Astrocyte (in vitro differentiated cells and primary cell): ENCODE results near the gene CACNB4. TPM values are rescaled to one million over a fixed set of nuclear protein-coding genes. Genes with fewer than 3 reads are reported as not detected.

Experiments
- DNase-seq: peaks from one replicate; pipeline ENCODE4 v3.0.0-alpha.2; 2010; ENCODE audit warnings: low read depth
- FAIRE-seq: peaks from 2 replicates; lab custom pipeline; 2011; peaks lifted over from hg19 to GRCh38; lab: Jason Lieb, UNC
- H2AFZ ChIP-seq: 2 replicates; pipeline ENCODE4 v1.6.0; 2012; ENCODE audit warnings: low read depth, low read length, inconsistent platforms
- H3K27ac ChIP-seq: 2 replicates; pipeline ENCODE4 v1.5.1; 2011; ENCODE audit warnings: low read depth, low read length, inconsistent platforms
- H3K27me3 ChIP-seq: 2 replicates; pipeline ENCODE4 v1.6.0; 2011; ENCODE audit warnings: low read length, inconsistent platforms; ENCODE audit not compliant: insufficient read depth
- H3K36me3 ChIP-seq: 2 replicates; pipeline ENCODE4 v1.5.1; 2011; ENCODE audit warnings: low read length, inconsistent platforms; ENCODE audit not compliant: insufficient read depth
- H3K4me1 ChIP-seq: 2 replicates; pipeline ENCODE4 v1.5.1; 2011; ENCODE audit warnings: low read length, inconsistent platforms; ENCODE audit not compliant: insufficient read depth
- H3K4me2 ChIP-seq: 2 replicates; pipeline ENCODE4 v1.6.0; 2012; ENCODE audit warnings: low read length, inconsistent platforms
- H3K4me3 ChIP-seq: 2 replicates; pipeline ENCODE4 v1.5.1; 2011; ENCODE audit warnings: low read depth, mild to moderate bottlenecking, low read length, inconsistent platforms; ENCODE audit not compliant: insufficient read depth
- H3K79me2 ChIP-seq: 2 replicates; pipeline ENCODE4 v1.6.0; 2012; ENCODE audit warnings: mild to moderate bottlenecking, low read length, inconsistent platforms; ENCODE audit not compliant: insufficient read depth
- H3K9ac ChIP-seq: 2 replicates; pipeline ENCODE4 v1.6.0; 2012; ENCODE audit warnings: mild to moderate bottlenecking, low read length, inconsistent platforms
- H3K9me3 ChIP-seq: 2 replicates; pipeline ENCODE4 v1.5.1; 2012; ENCODE audit warnings: low read depth, mild to moderate bottlenecking, low read length, inconsistent platforms; ENCODE audit not compliant: insufficient read depth
- H4K20me1 ChIP-seq: 2 replicates; pipeline ENCODE4 v1.6.0; 2012; ENCODE audit warnings: low read length, inconsistent platforms; ENCODE audit not compliant: insufficient read depth
- H3K27ac Mint-ChIP-seq: one replicate; pipeline ENCODE4 v1.8.0; 2021; ENCODE audit warnings: mild to moderate bottlenecking, mixed read lengths; ENCODE audit not compliant: unreplicated experiment
- H3K27me3 Mint-ChIP-seq: one replicate; pipeline ENCODE4 v1.8.0; 2021; ENCODE audit warnings: low read depth, mixed read lengths; ENCODE audit not compliant: unreplicated experiment
- H3K36me3 Mint-ChIP-seq: one replicate; pipeline ENCODE4 v1.8.0; 2021; ENCODE audit warnings: low read depth, mixed read lengths; ENCODE audit not compliant: unreplicated experiment
- H3K4me1 Mint-ChIP-seq: one replicate; pipeline ENCODE4 v1.8.0; 2021; ENCODE audit warnings: low read depth, mixed read lengths; ENCODE audit not compliant: unreplicated experiment
- H3K4me3 Mint-ChIP-seq: one replicate; pipeline ENCODE4 v1.8.0; 2021; ENCODE audit warnings: mild to moderate bottlenecking, moderate library complexity, mixed read lengths; ENCODE audit not compliant: unreplicated experiment
- H3K9me3 Mint-ChIP-seq: one replicate; pipeline ENCODE4 v1.8.0; 2021; ENCODE audit warnings: mild to moderate bottlenecking, mixed read lengths; ENCODE audit not compliant: unreplicated experiment
- EZH2 ChIP-seq: IDR thresholded peaks from 2 replicates; pipeline ENCODE4 v1.6.1; 2012; ENCODE audit warnings: mild to moderate bottlenecking, low read length, inconsistent platforms; ENCODE audit not compliant: insufficient read depth
- total RNA-seq: library from RNA; stranded (reverse); gene quantifications from 2 replicates; pipeline ENCODE4 v1.2.1, GENCODE V29; 2021
- TF ChIP-seq, protein P1 (sequence below): IDR thresholded peaks from 2 replicates; pipeline ENCODE4 v1.5.1; 2011; ENCODE audit warnings: low read depth, mild to moderate bottlenecking, inconsistent platforms, low read length, moderate library complexity; ENCODE audit not compliant: insufficient read depth

Gene CACNB4
- total RNA-seq, 1 donor from 2014 or later: 1.8 TPM

DNA sequence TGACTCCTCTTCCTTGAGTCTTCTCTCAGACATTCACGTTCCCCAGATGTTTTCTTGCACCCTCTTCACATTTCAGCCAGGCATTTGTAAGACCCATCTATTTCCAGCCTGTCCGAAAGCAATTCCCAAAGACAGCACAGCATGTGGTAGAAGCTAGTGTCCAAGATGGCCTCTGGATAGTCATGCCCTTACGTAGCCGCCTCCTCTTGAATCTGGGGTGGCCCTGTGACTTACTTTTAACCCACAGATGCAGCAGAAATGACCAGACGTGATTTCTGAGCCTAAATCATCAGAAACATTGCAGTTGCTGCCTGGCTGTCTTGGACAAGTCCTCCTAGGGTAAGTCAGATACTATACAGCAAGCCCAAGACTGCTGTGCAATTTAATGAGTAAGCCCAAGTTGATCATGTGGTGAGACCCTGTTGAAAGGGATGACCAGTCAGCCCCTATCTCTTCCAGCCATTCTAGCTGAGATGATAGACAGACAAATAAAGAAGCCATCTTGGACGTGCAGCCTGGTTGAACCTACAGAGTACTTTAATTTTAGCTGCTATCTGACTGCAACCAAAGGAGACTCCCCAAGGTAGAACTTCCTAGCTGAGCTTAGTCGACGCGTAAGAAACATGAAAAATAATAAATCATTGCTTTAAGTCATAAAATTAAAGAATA lies 282.9 kb downstream of the CACNB4 start:
- no peaks in the 10 kb centered on the region for H3K9me3 Mint-ChIP-seq
- DNase-seq (no peak), FAIRE-seq (no peak)
- H2AFZ ChIP-seq: no peak overlapping the region
- no peaks in the 10 kb centered on the region for H3K36me3 ChIP-seq
- no peak overlapping the region for H3K9ac ChIP-seq
- no peak overlapping the region for H3K27ac Mint-ChIP-seq
- H3K27me3 ChIP-seq: no peaks in the 10 kb centered on the region
- no peaks in the 10 kb centered on the region for H3K27me3 Mint-ChIP-seq
- H3K4me2 ChIP-seq: no peak overlapping the region
- H3K4me3 Mint-ChIP-seq: no peak overlapping the region
- no peak overlapping the region for H3K27ac ChIP-seq
- peaks cover 64% of the 10 kb centered on the region for H3K79me2 ChIP-seq
- no peaks in the 10 kb centered on the region for H3K4me1 ChIP-seq
- TF ChIP-seq, protein P1, sequence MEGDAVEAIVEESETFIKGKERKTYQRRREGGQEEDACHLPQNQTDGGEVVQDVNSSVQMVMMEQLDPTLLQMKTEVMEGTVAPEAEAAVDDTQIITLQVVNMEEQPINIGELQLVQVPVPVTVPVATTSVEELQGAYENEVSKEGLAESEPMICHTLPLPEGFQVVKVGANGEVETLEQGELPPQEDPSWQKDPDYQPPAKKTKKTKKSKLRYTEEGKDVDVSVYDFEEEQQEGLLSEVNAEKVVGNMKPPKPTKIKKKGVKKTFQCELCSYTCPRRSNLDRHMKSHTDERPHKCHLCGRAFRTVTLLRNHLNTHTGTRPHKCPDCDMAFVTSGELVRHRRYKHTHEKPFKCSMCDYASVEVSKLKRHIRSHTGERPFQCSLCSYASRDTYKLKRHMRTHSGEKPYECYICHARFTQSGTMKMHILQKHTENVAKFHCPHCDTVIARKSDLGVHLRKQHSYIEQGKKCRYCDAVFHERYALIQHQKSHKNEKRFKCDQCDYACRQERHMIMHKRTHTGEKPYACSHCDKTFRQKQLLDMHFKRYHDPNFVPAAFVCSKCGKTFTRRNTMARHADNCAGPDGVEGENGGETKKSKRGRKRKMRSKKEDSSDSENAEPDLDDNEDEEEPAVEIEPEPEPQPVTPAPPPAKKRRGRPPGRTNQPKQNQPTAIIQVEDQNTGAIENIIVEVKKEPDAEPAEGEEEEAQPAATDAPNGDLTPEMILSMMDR: no peak
- no peak for TF ChIP-seq EZH2
- H3K36me3 Mint-ChIP-seq: peaks cover 10% of the 10 kb centered on the region
- no peak overlapping the region for H3K4me3 ChIP-seq
- H4K20me1 ChIP-seq: peaks cover 54% of the 10 kb centered on the region
- peaks cover 3% of the 10 kb centered on the region for H3K4me1 Mint-ChIP-seq
- no peaks in the 10 kb centered on the region for H3K9me3 ChIP-seq

DNA sequence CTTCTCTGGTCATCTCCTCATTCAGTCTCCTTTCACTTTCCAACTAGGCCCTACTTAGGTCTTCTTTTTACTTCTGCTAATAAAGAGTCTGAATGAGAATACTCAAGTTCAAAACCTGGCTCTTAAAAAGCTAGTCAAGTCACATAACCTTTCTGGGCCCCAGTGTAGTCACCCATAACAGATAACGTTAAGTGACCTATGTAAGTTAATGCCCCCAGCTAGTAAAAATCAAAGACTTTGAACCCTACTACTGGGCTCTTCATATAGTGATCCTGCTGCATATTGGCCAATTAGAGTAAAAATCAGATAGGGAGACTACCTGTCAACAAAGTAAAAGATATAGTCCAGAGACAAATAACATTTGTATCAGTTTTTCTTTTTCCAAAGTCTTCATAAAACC lies 288.4 kb downstream of the CACNB4 start:
- DNase-seq: no peak
- no peaks in the 10 kb centered on the region for H3K4me1 Mint-ChIP-seq
- peaks cover 12% of the 10 kb centered on the region for H3K36me3 ChIP-seq

DNA sequence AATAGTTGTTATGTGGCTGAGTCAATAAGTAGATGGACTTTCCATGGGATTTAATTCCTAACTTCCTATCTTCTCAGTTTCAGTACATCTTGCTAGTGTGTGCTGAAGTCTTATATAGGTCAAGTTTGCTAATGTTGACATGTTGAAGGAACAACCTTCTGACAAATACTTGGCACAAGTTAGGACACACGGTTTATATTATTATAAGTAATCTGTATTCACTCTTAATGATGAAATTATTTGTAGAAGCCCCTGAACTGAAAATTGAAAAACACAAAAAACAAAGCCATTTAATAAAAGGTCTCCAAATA lies 289.8 kb downstream of the CACNB4 start:
- DNase-seq (no peak), FAIRE-seq (no peak)
- no peaks in the 10 kb centered on the region for H3K36me3 Mint-ChIP-seq
- Histone ChIP-seq H4K20me1 (peaks cover 17% of the 10 kb centered on the region), H3K4me2 (no peak overlapping the region), H3K36me3 (peaks cover 16% of the 10 kb centered on the region), H3K9ac (no peak overlapping the region), H3K27me3 (no peaks in the 10 kb centered on the region), H3K79me2 (no peaks in the 10 kb centered on the region), H3K9me3 (no peaks in the 10 kb centered on the region), H3K4me1 (no peaks in the 10 kb centered on the region), H2AFZ (no peak overlapping the region), H3K4me3 (no peak overlapping the region), H3K27ac (no peak overlapping the region)
- H3K27ac Mint-ChIP-seq: no peak overlapping the region
- no peaks in the 10 kb centered on the region for H3K9me3 Mint-ChIP-seq
- TF ChIP-seq EZH2: no peak
- TF ChIP-seq, protein P1: no peak
- no peak overlapping the region for H3K4me3 Mint-ChIP-seq
- no peaks in the 10 kb centered on the region for H3K27me3 Mint-ChIP-seq
- no peaks in the 10 kb centered on the region for H3K4me1 Mint-ChIP-seq

More for the DNA sequence above, 288.4 kb downstream of the CACNB4 start:
- no peak overlapping the region for H3K4me2 ChIP-seq
- Mint-ChIP-seq H3K4me3 (no peak overlapping the region), H3K9me3 (no peaks in the 10 kb centered on the region), H3K27me3 (no peaks in the 10 kb centered on the region), H3K27ac (no peak overlapping the region), H3K36me3 (no peaks in the 10 kb centered on the region)
- peaks cover 18% of the 10 kb centered on the region for H4K20me1 ChIP-seq
- H2AFZ ChIP-seq: no peak overlapping the region
- H3K9ac ChIP-seq: no peak overlapping the region
- no peak for FAIRE-seq
- no peaks in the 10 kb centered on the region for H3K9me3 ChIP-seq
- H3K79me2 ChIP-seq: peaks cover 10% of the 10 kb centered on the region
- TF ChIP-seq EZH2: no peak
- TF ChIP-seq, protein P1: no peak
- H3K4me3 ChIP-seq: no peak overlapping the region
- no peak overlapping the region for H3K27ac ChIP-seq
- H3K4me1 ChIP-seq: no peaks in the 10 kb centered on the region
- no peaks in the 10 kb centered on the region for H3K27me3 ChIP-seq
